GM12878 (cell line): Measurements from ENCODE around the gene PRRX1. TPM values are rescaled to one million over a fixed set of nuclear protein-coding genes. Genes with fewer than 3 reads are reported as not detected.

Experiments used
- BACH1 ChIP-seq: fragments of 450-650 bp; IDR thresholded peaks from 2 replicates; pipeline ENCODE4 v1.6.1; 2017; ENCODE audit warnings: mild to moderate bottlenecking, borderline replicate concordance
- BCL11A ChIP-seq: IDR thresholded peaks from 2 replicates; pipeline ENCODE4 v1.6.1; 2011; ENCODE audit warnings: low read depth, low read length
- CBX3 ChIP-seq: fragments of 200-600 bp; sonication (generic); IDR thresholded peaks from 2 replicates; pipeline ENCODE4 v1.6.1; 2016; ENCODE audit warnings: low read depth, borderline replicate concordance
- DPF2 ChIP-seq: fragments of 450-650 bp; IDR thresholded peaks from 2 replicates; pipeline ENCODE4 v1.6.1; 2017; ENCODE audit warnings: mild to moderate bottlenecking
- ETV6 ChIP-seq, 2 experiments: fragments of 450-650 bp in 1 of 2; IDR thresholded peaks in 1 of 2; conservative IDR thresholded peaks in 1 of 2; 2 replicates each; pipeline ENCODE4 v1.6.1; 2014; ENCODE audit warnings: antibody characterized with exemption in 1 of 2, borderline replicate concordance in 1 of 2, low read depth in 1 of 2, mild to moderate bottlenecking in 1 of 2, moderate library complexity in 1 of 2
- GATAD2B ChIP-seq: fragments of 450-650 bp; conservative IDR thresholded peaks from 2 replicates; pipeline ENCODE4 v1.6.1; 2017; ENCODE audit warnings: low read depth, mild to moderate bottlenecking, moderate library complexity
- HCFC1 ChIP-seq: fragments of 150-350 bp; IDR thresholded peaks from 2 replicates; pipeline ENCODE4 v1.6.1; 2014; ENCODE audit warnings: low read length
- IKZF2 ChIP-seq, 2 experiments: fragments of 450-650 bp; IDR thresholded peaks; 2 replicates each; pipeline ENCODE4 v1.6.1; 2017; ENCODE audit warnings: mild to moderate bottlenecking in 2 of 2, moderate library complexity in 2 of 2
- IRF4 ChIP-seq: IDR thresholded peaks from 2 replicates; pipeline ENCODE4 v1.6.1; 2011; ENCODE audit warnings: low read depth, low read length
- KDM1A ChIP-seq: fragments of 200-600 bp; sonication (generic); IDR thresholded peaks from 2 replicates; pipeline ENCODE4 v1.6.1; 2016; ENCODE audit warnings: borderline replicate concordance
- NFXL1 ChIP-seq: fragments of 450-650 bp; IDR thresholded peaks from 2 replicates; pipeline ENCODE4 v1.6.1; 2017; ENCODE audit warnings: antibody characterized with exemption, mild to moderate bottlenecking, borderline replicate concordance
- RELA ChIP-seq: fragments of 450-650 bp; IDR thresholded peaks from 2 replicates; pipeline ENCODE4 v1.8.0; 2014; ENCODE audit warnings: borderline replicate concordance; ENCODE audit not compliant: partially characterized antibody
- SREBF2 ChIP-seq: IDR thresholded peaks from 2 replicates; pipeline ENCODE4 v1.6.1; 2012; ENCODE audit warnings: mild to moderate bottlenecking, low read length
- STAT1 ChIP-seq: fragments of 450-650 bp; conservative IDR thresholded peaks from 2 replicates; pipeline ENCODE4 v1.6.1; 2014; ENCODE audit warnings: antibody characterized with exemption, mild to moderate bottlenecking
- STAT3 ChIP-seq: IDR thresholded peaks from 2 replicates; pipeline ENCODE4 v1.6.1; 2011; ENCODE audit warnings: low read depth, low read length, improper control_type of control experiment
- TCF12 ChIP-seq: IDR thresholded peaks from 2 replicates; pipeline ENCODE4 v1.6.1; 2011; ENCODE audit warnings: low read depth, mild to moderate bottlenecking, low read length
- YY1 ChIP-seq: IDR thresholded peaks from 2 replicates; pipeline ENCODE4 v1.6.1; 2011; ENCODE audit warnings: low read depth, mild to moderate bottlenecking, low read length
- ZBED1 ChIP-seq: IDR thresholded peaks from 2 replicates; pipeline ENCODE4 v1.6.1; 2016; ENCODE audit warnings: borderline replicate concordance
- ZNF384 ChIP-seq: IDR thresholded peaks from 2 replicates; pipeline ENCODE4 v1.6.1; 2012; ENCODE audit warnings: low read depth, mild to moderate bottlenecking, low read length, improper control_type of control experiment, borderline replicate concordance
- polyA plus RNA-seq, 11 experiments: library from polyadenylated mRNA; depleted of rRNA in 4 of 11; unstranded in 6 of 11; stranded (reverse) in 5 of 11; fragments of >200 nt; fragmentation: Nextera tagmentation in 4 of 11; fragmentation: Illumina TruSeq in 1 of 11; extraction: Ambion mirVana in 4 of 11; extraction: Trizol in 1 of 11; gene quantifications; 1 replicate in 1 of 11; 2 replicates in 10 of 11; pipeline versions ENCODE4 v1.2.1 to v1.2.3, GENCODE V29; 2011 to 2016; ENCODE audit warnings: inconsistent platforms in 2 of 11, missing spikeins in 2 of 11, low read depth in 1 of 11
- total RNA-seq, 4 experiments: library from RNA; depleted of rRNA in 3 of 4; stranded (reverse); fragments of >200 nt in 3 of 4; fragmentation: Illumina TruSeq in 1 of 4; extraction: Trizol in 1 of 4; gene quantifications; 2 replicates each; pipeline versions ENCODE4 v1.2.1 to v1.2.3, GENCODE V29; 2013 to 2021
- TF ChIP-seq, protein P1 (sequence below): fragments of 450-650 bp; IDR thresholded peaks from 2 replicates; pipeline ENCODE4 v1.6.1; 2017; ENCODE audit warnings: borderline replicate concordance
- TF ChIP-seq, protein P2 (sequence below): fragments of 450-650 bp; IDR thresholded peaks from 2 replicates; pipeline ENCODE4 v1.6.1; 2017; ENCODE audit warnings: mild to moderate bottlenecking, moderate library complexity
- TF ChIP-seq, protein P3 (sequence below): IDR thresholded peaks from 2 replicates; pipeline ENCODE4 v1.6.1; 2012; ENCODE audit warnings: low read depth, low read length, improper control_type of control experiment
- TF ChIP-seq, protein P4 (sequence below): IDR thresholded peaks from 2 replicates; pipeline ENCODE4 v1.6.1; 2011; ENCODE audit warnings: borderline replicate concordance, low read depth, mild to moderate bottlenecking, moderate library complexity, mixed read lengths, low read length; ENCODE audit not compliant: insufficient read depth; ENCODE audit errors: extremely low read length

Gene PRRX1
- total and polyA plus RNA-seq, 10 of the 15 experiments (the other 5 are each of a cell fraction or from before 2014, with no cell fraction given): 0.42 to 64.6 (median 1.5) TPM

DNA sequence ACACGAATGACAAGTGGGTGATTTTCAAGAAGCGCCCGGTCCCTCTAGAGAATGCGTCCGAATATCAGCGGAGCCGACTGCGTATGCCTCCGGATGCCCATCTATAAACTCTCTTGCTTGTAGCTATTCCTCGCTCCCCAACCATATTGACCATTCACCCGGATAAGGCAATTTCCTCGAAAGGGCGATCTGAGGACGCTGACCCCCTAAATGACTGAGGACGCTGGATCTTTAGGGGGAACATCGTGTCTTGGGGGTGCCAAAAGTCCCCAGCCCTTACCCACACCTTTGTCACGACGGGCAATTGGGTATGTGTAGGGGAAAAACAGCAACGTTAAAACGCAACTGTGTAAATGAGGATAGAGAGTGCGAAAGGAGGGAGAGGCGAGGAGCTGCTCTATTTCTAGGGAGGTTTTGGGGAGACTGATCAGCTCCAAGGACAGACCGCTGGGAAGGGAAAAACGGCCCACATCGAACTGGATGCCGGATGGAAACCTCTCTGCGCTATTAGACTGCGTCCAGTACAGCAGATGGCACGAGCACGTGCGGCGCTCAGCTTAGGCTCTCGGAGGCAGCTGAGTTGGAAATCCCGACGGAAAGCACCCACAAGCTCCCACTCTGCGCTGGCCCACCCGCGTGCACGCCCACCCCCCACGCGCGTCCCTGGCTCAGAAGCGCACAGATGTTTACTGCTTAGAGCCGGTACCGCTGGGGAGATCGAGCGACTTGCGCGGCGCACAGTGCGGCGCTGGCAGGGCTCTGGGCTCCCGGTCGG is 2.9 kb upstream of the PRRX1 start (continued):
- TF ChIP-seq BACH1 (peak; percentile 66), ETV6 (conservative IDR thresholded peaks at IDR 0.05 in 1 of 2, IDR thresholded peaks at IDR 0.05 in 1 of 2; ENCODE audit: borderline replicate concordance in 1 of 2, low read depth in 1 of 2) (no peak), RELA (no peak), BCL11A (no peak), STAT3 (no peak), ZNF384 (no peak), IRF4 (no peak), KDM1A (no peak), IKZF2 (IDR thresholded peaks at IDR 0.05) (peak; percentile 35 to 39; a peak in 2 of 4 replicates), SREBF2 (no peak), STAT1 (no peak), ZBED1 (no peak), HCFC1 (no peak), NFXL1 (no peak), YY1 (no peak), TCF12 (peak; percentile 62; the same call in 1 of the 2 replicates), DPF2 (peak; percentile 64; the same call in 1 of the 2 replicates), GATAD2B (peak; percentile 43; the same call in 1 of the 2 replicates), CBX3 (no peak)
- TF ChIP-seq, protein P1, sequence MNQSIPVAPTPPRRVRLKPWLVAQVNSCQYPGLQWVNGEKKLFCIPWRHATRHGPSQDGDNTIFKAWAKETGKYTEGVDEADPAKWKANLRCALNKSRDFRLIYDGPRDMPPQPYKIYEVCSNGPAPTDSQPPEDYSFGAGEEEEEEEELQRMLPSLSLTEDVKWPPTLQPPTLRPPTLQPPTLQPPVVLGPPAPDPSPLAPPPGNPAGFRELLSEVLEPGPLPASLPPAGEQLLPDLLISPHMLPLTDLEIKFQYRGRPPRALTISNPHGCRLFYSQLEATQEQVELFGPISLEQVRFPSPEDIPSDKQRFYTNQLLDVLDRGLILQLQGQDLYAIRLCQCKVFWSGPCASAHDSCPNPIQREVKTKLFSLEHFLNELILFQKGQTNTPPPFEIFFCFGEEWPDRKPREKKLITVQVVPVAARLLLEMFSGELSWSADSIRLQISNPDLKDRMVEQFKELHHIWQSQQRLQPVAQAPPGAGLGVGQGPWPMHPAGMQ: no peak
- TF ChIP-seq, protein P2, sequence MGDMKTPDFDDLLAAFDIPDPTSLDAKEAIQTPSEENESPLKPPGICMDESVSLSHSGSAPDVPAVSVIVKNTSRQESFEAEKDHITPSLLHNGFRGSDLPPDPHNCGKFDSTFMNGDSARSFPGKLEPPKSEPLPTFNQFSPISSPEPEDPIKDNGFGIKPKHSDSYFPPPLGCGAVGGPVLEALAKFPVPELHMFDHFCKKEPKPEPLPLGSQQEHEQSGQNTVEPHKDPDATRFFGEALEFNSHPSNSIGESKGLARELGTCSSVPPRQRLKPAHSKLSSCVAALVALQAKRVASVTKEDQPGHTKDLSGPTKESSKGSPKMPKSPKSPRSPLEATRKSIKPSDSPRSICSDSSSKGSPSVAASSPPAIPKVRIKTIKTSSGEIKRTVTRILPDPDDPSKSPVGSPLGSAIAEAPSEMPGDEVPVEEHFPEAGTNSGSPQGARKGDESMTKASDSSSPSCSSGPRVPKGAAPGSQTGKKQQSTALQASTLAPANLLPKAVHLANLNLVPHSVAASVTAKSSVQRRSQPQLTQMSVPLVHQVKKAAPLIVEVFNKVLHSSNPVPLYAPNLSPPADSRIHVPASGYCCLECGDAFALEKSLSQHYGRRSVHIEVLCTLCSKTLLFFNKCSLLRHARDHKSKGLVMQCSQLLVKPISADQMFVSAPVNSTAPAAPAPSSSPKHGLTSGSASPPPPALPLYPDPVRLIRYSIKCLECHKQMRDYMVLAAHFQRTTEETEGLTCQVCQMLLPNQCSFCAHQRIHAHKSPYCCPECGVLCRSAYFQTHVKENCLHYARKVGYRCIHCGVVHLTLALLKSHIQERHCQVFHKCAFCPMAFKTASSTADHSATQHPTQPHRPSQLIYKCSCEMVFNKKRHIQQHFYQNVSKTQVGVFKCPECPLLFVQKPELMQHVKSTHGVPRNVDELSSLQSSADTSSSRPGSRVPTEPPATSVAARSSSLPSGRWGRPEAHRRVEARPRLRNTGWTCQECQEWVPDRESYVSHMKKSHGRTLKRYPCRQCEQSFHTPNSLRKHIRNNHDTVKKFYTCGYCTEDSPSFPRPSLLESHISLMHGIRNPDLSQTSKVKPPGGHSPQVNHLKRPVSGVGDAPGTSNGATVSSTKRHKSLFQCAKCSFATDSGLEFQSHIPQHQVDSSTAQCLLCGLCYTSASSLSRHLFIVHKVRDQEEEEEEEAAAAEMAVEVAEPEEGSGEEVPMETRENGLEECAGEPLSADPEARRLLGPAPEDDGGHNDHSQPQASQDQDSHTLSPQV: no peak
- TF ChIP-seq, protein P3, sequence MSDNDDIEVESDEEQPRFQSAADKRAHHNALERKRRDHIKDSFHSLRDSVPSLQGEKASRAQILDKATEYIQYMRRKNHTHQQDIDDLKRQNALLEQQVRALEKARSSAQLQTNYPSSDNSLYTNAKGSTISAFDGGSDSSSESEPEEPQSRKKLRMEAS: 0 out of 2 replicates have a peak, but pooled peaks have one; percentile 37
- TF ChIP-seq, protein P4, sequence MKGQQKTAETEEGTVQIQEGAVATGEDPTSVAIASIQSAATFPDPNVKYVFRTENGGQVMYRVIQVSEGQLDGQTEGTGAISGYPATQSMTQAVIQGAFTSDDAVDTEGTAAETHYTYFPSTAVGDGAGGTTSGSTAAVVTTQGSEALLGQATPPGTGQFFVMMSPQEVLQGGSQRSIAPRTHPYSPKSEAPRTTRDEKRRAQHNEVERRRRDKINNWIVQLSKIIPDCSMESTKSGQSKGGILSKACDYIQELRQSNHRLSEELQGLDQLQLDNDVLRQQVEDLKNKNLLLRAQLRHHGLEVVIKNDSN: no peak
